Measurements from ENCODE around the gene WDR88.

GRCh38 chr19:33205110-33205509 lies 73.2 kb downstream of the WDR88 start:
- TF ChIP-seq CTCF (IDR thresholded peaks at IDR 0.05) (no peak), POLR2A (IDR thresholded peaks at IDR 0.05) (no peak)

All from Peyer's patch (tissue), 4 donors.